ENCODE data around the gene SUSD6. TPM values are rescaled to one million over a fixed set of nuclear protein-coding genes. Genes with fewer than 3 reads are reported as not detected.

The SUSD6 gene
- total and polyA plus RNA-seq, 2 experiments from 2014 or later = 15.7 to 28.4 TPM

- Histone ChIP-seq H3K4me3 (no peak overlapping the region), H3K9me2 (replicated peaks; ENCODE audit: insufficient read depth) (no peaks in the 10 kb centered on the region), H3K36me3 (replicated peaks; ENCODE audit: insufficient read depth, low read depth) (no peaks in the 10 kb centered on the region), H3K9me3 (ENCODE audit: low read depth) (no peaks in the 10 kb centered on the region), H2AFZ (no peak overlapping the region), H3K27ac (no peak overlapping the region), H3K27me3 (no peaks in the 10 kb centered on the region), H3K4me2 (no peak overlapping the region), H3K4me1 (ENCODE audit: insufficient read depth) (peaks cover 30% of the 10 kb centered on the region), H3K79me2 (peaks cover 92% of the 10 kb centered on the region), H4K20me1 (ENCODE audit: insufficient read depth, poor library complexity, severe bottlenecking) (peaks cover 40% of the 10 kb centered on the region)
- no peak for TF ChIP-seq EZH2 (IDR thresholded peaks at IDR 0.05; ENCODE audit: borderline replicate concordance)
- DNase-seq (ENCODE audit: low spot score) = no peak
- WGBS (ENCODE audit: low lambda C conversion rate, missing lambda C conversion rate) = 86% methylated on average over 1 of the region's 1 CpG
Observed at GRCh38 chr14:69670093-69670492, 58.7 kb downstream of the SUSD6 start.

GRCh38 chr14:69671365-69672030 is 60.1 kb downstream of the SUSD6 start:
- H3K79me2 ChIP-seq = peaks cover 94% of the 10 kb centered on the region
- 83% methylated on average over 8 of the region's 8 CpGs for WGBS (ENCODE audit: low lambda C conversion rate, missing lambda C conversion rate)
- no peaks in the 10 kb centered on the region for H3K9me3 ChIP-seq (ENCODE audit: low read depth)
- H3K27ac ChIP-seq = no peak overlapping the region
- peaks cover 16% of the 10 kb centered on the region for H3K4me1 ChIP-seq (ENCODE audit: insufficient read depth)
- H3K27me3 ChIP-seq = no peaks in the 10 kb centered on the region
- no peak overlapping the region for H3K4me3 ChIP-seq
- no peak overlapping the region for H3K4me2 ChIP-seq
- H4K20me1 ChIP-seq (ENCODE audit: insufficient read depth, poor library complexity, severe bottlenecking) = peaks cover 31% of the 10 kb centered on the region
- no peak overlapping the region for H2AFZ ChIP-seq
- no peak for TF ChIP-seq EZH2phosphoT487 (IDR thresholded peaks at IDR 0.05; ENCODE audit: low read depth, severe bottlenecking, unreplicated experiment)
- TF ChIP-seq CTCF (IDR thresholded peaks at IDR 0.05; ENCODE audit: poor library complexity) = no peak
- TF ChIP-seq EZH2 (IDR thresholded peaks at IDR 0.05; ENCODE audit: borderline replicate concordance) = no peak
- no peaks in the 10 kb centered on the region for H3K36me3 ChIP-seq (replicated peaks; ENCODE audit: insufficient read depth, low read depth)
- DNase-seq (ENCODE audit: low spot score) = no peak
- H3K9me2 ChIP-seq (replicated peaks; ENCODE audit: insufficient read depth) = no peaks in the 10 kb centered on the region

- H2AFZ ChIP-seq = no peak overlapping the region
- H3K36me3 ChIP-seq (replicated peaks; ENCODE audit: insufficient read depth, low read depth) = no peaks in the 10 kb centered on the region
- peaks cover 10% of the 10 kb centered on the region for H3K4me1 ChIP-seq (ENCODE audit: insufficient read depth)
- no peak overlapping the region for H3K4me2 ChIP-seq
- no peak overlapping the region for H3K27ac ChIP-seq
- H3K9me3 ChIP-seq (ENCODE audit: low read depth) = no peaks in the 10 kb centered on the region
- no peak overlapping the region for H3K4me3 ChIP-seq
- WGBS (ENCODE audit: low lambda C conversion rate, missing lambda C conversion rate) = 80% methylated on average over 1 of the region's 1 CpG
- H3K79me2 ChIP-seq = peaks cover 95% of the 10 kb centered on the region
- TF ChIP-seq CTCF (IDR thresholded peaks at IDR 0.05; ENCODE audit: poor library complexity) (no peak), EZH2phosphoT487 (IDR thresholded peaks at IDR 0.05; ENCODE audit: low read depth, severe bottlenecking, unreplicated experiment) (no peak), EZH2 (IDR thresholded peaks at IDR 0.05; ENCODE audit: borderline replicate concordance) (no peak)
- no peaks in the 10 kb centered on the region for H3K9me2 ChIP-seq (replicated peaks; ENCODE audit: insufficient read depth)
- no peak for DNase-seq (ENCODE audit: low spot score)
- no peaks in the 10 kb centered on the region for H3K27me3 ChIP-seq
- peaks cover 31% of the 10 kb centered on the region for H4K20me1 ChIP-seq (ENCODE audit: insufficient read depth, poor library complexity, severe bottlenecking)
Observed at GRCh38 chr14:69672356-69672755, 61.0 kb downstream of the SUSD6 start.

- DNase-seq (ENCODE audit: low spot score) = no peak
- Histone ChIP-seq H3K4me3 (no peak overlapping the region), H3K27me3 (no peaks in the 10 kb centered on the region), H2AFZ (no peak overlapping the region), H3K9me2 (replicated peaks; ENCODE audit: insufficient read depth) (no peaks in the 10 kb centered on the region), H3K27ac (no peak overlapping the region), H3K36me3 (replicated peaks; ENCODE audit: insufficient read depth, low read depth) (no peaks in the 10 kb centered on the region), H3K4me2 (no peak overlapping the region), H3K79me2 (peaks cover 92% of the 10 kb centered on the region), H3K9me3 (ENCODE audit: low read depth) (no peaks in the 10 kb centered on the region), H3K4me1 (ENCODE audit: insufficient read depth) (peaks cover 10% of the 10 kb centered on the region), H4K20me1 (ENCODE audit: insufficient read depth, poor library complexity, severe bottlenecking) (peaks cover 31% of the 10 kb centered on the region)
- no peak for TF ChIP-seq EZH2 (IDR thresholded peaks at IDR 0.05; ENCODE audit: borderline replicate concordance)
- no peak for TF ChIP-seq CTCF (IDR thresholded peaks at IDR 0.05; ENCODE audit: poor library complexity)
- no peak for TF ChIP-seq EZH2phosphoT487 (IDR thresholded peaks at IDR 0.05; ENCODE audit: low read depth, severe bottlenecking, unreplicated experiment)
Observed at GRCh38 chr14:69673104-69673503, 61.7 kb downstream of the SUSD6 start.
